Ishikawa (cell line): ENCODE measurements around the gene GPLD1.

Experiments used
- CEBPB ChIP-seq: IDR thresholded peaks from 2 replicates; pipeline ENCODE4 v1.6.1; 2012
- CREB1 ChIP-seq: IDR thresholded peaks from 2 replicates; pipeline ENCODE4 v1.6.1; 2012; ENCODE audit warnings: low read depth
- EGR1 ChIP-seq: IDR thresholded peaks from 2 replicates; pipeline ENCODE4 v1.6.1; 2012
- EP300 ChIP-seq: IDR thresholded peaks from 2 replicates; pipeline ENCODE4 v1.6.1; 2012; ENCODE audit warnings: borderline replicate concordance
- FOXM1 ChIP-seq: IDR thresholded peaks from 2 replicates; pipeline ENCODE4 v1.6.1; 2012; ENCODE audit warnings: low read depth, borderline replicate concordance
- NFIC ChIP-seq: IDR thresholded peaks from 2 replicates; pipeline ENCODE4 v1.6.1; 2012
- RAD21 ChIP-seq: IDR thresholded peaks from 2 replicates; pipeline ENCODE4 v1.6.1; 2012; ENCODE audit warnings: low read depth
- TAF1 ChIP-seq: IDR thresholded peaks from 2 replicates; pipeline ENCODE4 v1.6.1; 2012; ENCODE audit warnings: low read depth, mild to moderate bottlenecking
- TEAD4 ChIP-seq: IDR thresholded peaks from 2 replicates; pipeline ENCODE4 v1.6.1; 2012
- YY1 ChIP-seq: IDR thresholded peaks from 2 replicates; pipeline ENCODE4 v1.6.1; 2012; ENCODE audit warnings: low read depth
- ZBTB7A ChIP-seq: IDR thresholded peaks from 2 replicates; pipeline ENCODE4 v1.6.1; 2012; ENCODE audit warnings: low read depth
- TF ChIP-seq, protein P1 (sequence below): IDR thresholded peaks from 2 replicates; pipeline ENCODE4 v1.6.1; 2012; ENCODE audit warnings: low read depth, mild to moderate bottlenecking
- TF ChIP-seq, protein P2 (sequence below): IDR thresholded peaks from 2 replicates; pipeline ENCODE4 v1.6.1; 2012
- TF ChIP-seq, protein P3 (sequence below): IDR thresholded peaks from 2 replicates; pipeline ENCODE4 v1.6.1; 2012

DNA sequence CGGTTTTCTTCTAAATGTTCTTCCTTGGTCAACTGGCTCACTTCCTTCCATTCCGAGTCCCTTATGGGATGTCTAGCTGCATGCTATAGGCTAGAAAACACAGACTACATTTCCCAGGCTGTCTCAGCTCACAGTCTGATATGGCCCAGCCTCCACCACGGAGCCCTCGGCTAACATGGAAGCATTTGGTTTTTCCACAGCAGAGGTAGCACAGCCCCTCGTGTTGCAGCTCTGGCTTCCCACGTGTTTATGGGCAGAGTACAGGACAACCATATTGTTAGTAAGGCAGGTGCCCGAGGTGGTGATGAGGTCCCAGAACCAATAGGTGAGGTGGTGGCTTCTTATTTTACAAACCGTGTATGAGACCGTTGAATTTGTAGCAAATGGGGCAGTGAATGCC lies 8.7 kb downstream of the GPLD1 start:
- TF ChIP-seq, protein P1, sequence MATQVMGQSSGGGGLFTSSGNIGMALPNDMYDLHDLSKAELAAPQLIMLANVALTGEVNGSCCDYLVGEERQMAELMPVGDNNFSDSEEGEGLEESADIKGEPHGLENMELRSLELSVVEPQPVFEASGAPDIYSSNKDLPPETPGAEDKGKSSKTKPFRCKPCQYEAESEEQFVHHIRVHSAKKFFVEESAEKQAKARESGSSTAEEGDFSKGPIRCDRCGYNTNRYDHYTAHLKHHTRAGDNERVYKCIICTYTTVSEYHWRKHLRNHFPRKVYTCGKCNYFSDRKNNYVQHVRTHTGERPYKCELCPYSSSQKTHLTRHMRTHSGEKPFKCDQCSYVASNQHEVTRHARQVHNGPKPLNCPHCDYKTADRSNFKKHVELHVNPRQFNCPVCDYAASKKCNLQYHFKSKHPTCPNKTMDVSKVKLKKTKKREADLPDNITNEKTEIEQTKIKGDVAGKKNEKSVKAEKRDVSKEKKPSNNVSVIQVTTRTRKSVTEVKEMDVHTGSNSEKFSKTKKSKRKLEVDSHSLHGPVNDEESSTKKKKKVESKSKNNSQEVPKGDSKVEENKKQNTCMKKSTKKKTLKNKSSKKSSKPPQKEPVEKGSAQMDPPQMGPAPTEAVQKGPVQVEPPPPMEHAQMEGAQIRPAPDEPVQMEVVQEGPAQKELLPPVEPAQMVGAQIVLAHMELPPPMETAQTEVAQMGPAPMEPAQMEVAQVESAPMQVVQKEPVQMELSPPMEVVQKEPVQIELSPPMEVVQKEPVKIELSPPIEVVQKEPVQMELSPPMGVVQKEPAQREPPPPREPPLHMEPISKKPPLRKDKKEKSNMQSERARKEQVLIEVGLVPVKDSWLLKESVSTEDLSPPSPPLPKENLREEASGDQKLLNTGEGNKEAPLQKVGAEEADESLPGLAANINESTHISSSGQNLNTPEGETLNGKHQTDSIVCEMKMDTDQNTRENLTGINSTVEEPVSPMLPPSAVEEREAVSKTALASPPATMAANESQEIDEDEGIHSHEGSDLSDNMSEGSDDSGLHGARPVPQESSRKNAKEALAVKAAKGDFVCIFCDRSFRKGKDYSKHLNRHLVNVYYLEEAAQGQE, result no peak
- TF ChIP-seq FOXM1 (no peak), EP300 (no peak), YY1 (no peak), CEBPB (no peak), CREB1 (no peak), EGR1 (no peak), TEAD4 (no peak), TAF1 (no peak), RAD21 (no peak), ZBTB7A (no peak), NFIC (no peak)
- TF ChIP-seq, protein P2, sequence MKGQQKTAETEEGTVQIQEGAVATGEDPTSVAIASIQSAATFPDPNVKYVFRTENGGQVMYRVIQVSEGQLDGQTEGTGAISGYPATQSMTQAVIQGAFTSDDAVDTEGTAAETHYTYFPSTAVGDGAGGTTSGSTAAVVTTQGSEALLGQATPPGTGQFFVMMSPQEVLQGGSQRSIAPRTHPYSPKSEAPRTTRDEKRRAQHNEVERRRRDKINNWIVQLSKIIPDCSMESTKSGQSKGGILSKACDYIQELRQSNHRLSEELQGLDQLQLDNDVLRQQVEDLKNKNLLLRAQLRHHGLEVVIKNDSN, result no peak
- TF ChIP-seq, protein P3, sequence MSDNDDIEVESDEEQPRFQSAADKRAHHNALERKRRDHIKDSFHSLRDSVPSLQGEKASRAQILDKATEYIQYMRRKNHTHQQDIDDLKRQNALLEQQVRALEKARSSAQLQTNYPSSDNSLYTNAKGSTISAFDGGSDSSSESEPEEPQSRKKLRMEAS, result no peak
